GM18861 (cell line): ENCODE measurements around the gene TTLL11.

Source experiments
- ATAC-seq: cut with Tn5 transposase; IDR thresholded peaks from one replicate; pipeline ENCODE4 v1.9.1; 2021; ENCODE audit not compliant: unreplicated experiment

The TTLL11 gene

DNA sequence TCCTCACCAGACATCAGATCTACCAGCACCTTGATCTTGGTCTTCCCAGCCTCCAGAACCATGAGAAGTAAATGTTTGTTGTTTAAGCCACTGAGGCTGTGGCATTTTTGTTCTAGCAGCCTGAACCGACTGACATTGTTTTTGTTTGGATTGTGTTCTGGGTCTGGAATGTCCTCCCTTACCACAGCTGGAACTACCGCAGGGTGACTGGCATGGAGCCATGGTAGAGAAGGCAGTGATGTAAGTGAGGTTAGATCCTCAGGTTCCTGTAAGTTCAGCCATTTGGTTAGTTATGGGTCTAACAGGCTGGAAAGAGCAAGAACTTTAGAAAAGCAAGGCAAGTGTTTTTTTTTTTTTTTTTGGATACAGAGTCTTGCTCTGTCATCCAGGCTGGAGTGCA lies 232.4 kb downstream of the TTLL11 start:
- ATAC-seq = no peak

DNA sequence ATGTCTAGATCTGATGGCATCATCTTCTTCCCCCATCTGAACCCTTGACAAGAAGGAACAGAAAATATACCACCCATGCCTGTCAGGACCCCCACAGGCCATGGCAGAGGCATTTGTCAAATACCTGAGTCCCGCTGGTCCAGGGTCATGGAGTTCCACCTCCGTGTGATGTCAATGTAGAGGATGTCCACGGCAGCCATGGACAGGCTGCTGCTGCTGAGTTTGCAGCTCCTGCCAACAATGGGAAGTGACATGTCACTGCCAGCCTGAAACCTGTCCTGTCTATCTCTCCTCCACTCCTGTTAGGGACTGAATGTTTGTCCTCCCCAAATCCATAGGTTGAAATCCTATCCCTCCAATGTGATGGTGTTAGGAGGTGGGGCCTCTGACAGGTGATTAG lies 232.9 kb downstream of the TTLL11 start:
- ATAC-seq = no peak

DNA sequence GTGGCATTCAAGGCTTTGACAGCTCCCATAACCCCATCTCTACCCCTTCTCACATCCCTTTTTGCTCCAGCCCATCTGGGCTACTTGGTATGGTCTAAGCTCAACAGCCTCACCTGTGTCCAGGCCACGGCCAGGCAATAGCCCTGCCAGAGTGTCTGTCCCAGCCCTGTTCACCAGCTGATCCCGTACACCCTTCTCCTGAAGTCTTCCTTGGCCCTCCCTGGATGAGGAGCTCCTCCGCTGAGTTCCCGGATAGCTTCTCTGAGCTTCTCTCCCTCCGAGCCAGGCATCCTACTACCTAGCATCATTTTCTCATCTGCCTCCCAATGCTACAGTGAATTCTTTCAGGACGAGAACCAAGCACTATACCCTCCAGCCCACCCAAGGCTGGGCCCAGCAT lies 233.5 kb downstream of the TTLL11 start:
- ATAC-seq = no peak

DNA sequence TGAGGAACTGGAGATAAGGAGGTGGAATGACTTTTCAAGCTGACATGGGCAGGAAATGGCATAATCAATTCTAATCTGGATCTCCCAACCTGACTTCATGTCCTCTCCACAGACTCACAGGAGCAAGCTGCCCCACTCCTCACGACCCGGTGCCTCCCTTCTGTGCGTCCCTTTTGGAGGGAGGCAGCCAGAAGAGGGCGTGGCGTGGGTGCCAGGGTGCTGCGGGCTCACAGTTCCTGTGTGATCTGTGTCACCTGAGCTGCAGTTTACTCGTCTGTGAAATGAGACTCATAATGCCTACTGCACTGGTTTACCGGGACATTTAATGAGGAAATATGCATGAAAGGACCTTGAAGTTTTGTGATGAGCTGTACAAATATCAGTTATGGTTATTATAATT lies 234.3 kb downstream of the TTLL11 start:
- ATAC-seq = no peak

DNA sequence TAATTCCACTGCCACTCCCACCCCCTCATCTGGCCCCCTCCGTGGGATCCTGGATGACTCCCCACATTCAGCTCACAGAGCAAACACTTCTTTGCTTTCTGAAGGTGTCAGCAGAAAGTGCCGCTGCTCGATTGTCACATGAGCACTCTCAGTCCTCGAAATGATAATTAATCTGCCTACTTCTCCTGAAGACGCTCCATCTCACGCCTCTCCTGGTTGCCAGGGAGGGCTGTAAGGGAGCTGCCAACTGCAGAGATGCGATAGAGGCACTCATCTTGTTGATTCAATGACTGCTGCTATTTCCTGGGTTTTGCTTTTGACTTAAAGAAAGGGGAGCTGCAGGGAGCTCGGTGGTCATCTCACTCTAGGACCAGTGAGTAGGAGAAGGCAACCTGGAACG lies 235.2 kb downstream of the TTLL11 start:
- no peak for ATAC-seq

DNA sequence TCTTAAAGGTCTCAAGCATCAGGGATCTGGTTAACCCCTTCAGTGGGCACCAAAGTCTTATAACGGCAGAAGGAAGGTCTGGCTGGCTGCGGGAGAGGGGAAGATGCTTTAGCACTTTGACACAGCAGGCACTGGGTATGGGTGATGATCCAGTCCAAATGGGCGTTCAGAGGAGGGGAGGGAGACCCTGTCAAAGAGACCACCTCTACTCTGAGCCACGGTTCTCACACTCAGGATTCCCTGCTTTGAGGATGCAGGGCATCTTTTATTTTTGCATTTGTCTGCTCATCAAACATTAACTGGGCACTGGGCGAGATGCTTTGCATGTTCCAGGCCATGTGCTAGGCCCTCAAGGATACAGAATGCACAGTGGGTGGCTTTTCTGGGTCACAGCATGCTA lies 237.6 kb downstream of the TTLL11 start:
- no peak for ATAC-seq

DNA sequence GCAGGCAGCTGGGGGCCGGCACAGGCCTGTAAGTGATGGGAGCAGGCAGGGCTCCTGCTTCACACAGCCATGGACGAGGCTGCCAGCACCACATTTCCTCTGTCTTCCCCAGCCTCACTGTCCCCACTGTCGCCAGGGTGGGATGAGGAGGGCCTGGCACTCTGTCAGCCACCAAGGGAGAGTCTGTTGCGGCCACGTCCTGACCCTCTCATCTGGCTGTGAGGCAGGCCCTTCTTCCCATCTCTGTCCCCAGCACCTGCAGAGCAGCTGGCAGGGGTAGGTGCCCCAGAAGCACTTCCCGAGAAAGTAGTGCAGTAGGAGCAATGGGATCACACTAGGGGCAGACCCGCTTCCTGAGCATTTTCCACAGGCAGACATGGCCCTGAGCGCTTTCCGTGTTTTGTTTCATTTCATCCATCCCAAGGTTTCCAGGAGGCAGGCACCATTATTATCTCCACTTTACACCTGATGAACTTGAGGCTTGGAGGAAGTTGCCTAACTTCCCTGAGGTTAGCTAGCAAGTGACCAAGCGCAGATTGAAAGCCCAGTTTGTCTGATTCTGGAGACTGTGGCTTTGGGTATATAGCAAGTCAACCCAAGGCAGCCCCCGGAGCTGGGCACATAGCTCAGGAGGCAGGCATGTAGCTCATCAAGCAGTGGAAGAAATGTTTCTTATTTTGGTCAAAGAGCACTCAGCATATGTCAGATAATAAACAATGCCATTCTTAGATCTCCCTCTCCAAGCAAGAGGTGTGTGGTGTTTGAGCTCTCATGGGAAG lies 239.3 kb downstream of the TTLL11 start:
- ATAC-seq = no peak

DNA sequence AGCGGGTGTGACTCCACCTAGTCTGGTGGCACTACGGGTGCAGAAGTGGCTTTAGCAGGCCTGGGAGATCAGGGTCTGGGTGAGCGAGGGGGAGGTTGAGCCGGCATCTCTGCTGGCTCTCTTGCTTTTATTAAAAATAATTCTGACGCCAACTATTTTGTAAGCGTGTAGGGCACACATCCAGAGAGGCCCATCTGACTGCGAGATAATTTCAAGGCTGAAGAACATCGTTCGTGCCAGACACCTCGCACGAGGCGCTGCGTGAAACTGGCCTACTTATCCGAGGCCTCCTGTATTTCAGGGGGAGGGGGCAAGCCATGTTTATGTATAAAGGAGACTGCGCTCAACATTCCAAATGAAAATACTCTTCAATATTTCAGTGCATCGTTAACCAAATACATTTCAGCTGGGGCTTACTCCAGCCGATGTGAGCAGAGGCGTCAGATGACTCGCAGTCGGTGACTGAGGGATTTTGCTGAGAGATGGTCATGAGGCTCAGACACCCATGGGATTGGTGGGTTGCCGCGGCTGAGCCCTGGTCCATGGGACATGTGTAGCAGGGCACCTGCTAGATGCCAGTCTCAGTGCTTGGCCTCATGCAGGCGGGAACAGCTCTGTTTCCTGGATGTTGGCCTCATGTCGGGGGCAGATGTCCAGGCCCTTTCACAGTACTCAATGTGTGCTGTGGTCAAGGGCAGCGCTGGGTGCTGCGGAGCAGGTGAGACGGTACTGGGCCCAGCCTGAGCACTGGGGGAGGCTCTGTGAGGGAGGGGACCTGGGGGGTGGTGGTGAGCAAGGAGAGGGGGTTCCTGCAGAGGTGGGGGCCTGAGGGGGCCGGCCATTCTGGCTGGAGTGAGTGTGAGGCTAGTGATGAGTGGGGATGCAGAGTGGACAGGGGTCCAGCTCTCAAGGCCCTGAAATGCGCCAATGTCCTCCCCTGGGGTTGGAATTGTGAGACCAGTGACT lies 240.2 kb downstream of the TTLL11 start:
- no peak for ATAC-seq

DNA sequence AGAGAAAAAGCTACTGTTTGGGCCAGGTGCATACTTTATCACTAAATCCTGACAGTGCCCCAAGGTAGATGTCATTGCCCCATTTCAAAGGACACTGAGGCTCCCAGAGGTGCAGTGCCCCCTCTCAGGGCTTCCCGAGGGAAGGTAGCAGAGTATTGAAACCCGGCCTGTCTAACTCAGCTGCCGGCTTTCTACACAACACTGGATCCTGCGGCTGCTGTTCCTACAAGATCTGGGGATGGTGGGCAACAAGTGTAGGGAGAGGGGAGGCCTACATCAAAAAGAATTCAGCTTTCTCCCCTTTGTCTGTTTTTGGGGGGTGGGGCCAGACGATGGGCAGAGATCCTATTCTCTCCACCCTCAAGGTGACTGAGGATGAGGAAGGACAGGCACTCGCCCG lies 240.9 kb downstream of the TTLL11 start:
- ATAC-seq = no peak

DNA sequence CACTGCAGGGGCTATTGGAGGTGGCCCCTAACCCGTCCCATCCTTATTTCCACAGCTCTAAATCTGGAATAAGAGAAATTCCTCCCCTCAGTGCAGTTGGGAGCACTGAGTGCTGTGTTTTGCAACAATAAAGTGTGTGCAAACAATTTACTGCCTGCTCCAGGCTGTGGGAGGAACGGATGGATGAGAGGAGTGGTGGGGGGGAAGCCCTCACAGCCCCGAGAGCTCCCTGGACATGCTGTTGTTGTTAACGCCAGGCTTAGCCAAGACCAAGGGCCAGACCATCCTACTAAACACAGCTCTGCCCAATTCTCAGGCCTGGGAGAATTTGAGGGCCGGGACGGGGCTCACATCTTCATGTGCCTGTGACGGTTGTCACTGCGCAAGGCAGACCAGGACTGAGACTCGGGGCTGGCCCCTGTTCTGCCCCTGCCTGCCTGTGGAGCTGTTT lies 241.4 kb downstream of the TTLL11 start:
- no peak for ATAC-seq

DNA sequence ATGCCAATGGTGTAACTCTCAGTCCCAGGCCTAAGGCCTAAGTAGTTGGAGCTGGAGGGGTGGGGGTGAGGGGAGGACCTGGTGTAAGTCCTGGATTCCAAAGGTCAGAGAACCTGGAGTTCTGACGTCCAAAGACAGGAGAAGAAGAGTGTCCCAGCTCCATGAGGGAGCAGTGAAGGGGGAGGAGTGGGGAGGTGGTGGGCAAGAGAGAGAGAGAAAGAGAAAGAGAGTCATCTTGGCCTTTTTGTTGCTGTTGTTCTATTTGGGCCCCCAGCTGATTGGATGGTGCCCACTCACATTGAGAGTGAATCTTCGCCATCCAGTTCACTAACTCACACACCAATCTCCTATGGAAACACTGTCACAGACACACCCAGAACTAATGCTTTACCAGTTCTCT lies 242.7 kb downstream of the TTLL11 start:
- ATAC-seq = no peak

DNA sequence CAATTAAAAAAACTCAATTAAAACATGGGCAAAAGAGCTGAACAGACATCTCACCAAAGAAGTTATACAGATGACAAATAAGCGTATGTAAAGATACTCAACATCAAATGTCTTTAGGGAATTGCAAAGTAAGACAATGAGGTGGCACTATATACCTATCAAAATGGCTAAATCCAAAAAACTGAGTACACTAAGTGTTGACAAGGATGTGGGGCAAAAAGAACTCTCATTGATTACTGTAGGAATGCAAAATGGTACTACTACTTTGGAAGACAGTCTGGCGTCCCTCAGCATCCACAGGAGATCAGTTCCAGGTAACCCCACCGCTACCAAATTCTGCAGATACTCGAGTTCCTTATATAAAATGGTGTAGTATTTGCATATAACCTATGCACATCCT lies 243.6 kb downstream of the TTLL11 start:
- ATAC-seq = no peak

DNA sequence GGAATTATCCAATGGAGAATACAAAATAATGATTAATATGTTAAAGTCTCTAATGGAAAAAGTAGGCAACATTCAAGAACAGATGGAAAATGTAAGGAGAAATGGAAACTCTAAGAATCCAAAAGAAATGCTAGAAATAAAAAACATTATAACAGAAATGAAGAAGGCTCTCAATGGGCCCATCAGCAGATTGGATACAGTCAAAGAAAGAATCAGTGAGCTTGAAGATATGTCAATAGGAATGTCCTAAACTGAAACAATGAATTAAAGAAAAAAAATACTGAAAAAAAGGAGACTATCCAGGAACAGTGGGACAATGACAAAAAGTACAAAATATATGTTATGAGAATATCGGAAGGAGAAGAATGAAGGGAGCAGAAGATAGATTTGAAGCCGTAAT lies 248.5 kb downstream of the TTLL11 start:
- no peak for ATAC-seq

DNA sequence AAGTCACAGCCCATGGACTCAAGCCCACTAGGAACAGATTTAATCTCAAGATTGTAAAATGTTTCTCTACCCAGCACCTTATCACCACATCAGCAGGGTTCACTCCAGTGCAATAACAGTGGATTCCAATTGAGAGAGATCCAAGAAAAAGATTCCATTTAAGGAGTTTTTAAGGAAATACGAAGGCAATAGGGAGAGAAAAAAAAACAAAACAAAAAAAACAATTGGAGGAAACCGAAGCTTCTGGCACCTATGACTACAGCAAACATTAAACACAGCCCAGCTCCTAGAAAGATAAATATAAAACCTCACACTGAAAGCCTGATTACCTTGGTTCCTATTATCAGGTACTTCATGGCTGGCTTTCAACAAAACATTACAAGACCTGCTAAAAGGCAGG lies 249.0 kb downstream of the TTLL11 start:
- no peak for ATAC-seq

DNA sequence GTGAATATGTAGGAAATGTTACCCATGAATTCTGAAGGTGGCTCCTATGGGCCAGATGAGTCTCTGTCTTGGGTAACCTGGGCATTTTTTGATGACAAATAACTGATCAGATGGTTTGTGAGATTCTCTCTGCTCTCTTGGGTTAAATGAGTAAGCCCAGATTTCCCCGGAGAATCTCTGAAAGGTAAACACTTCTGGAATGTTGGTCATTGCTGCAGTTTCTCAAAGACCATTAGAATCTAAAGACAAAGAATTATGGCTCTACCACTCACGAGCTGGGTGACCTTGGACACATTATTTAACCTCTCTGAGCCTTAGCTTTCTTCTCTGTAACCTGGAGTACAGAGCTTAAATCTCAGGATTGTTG lies 250.5 kb downstream of the TTLL11 start:
- ATAC-seq = no peak

DNA sequence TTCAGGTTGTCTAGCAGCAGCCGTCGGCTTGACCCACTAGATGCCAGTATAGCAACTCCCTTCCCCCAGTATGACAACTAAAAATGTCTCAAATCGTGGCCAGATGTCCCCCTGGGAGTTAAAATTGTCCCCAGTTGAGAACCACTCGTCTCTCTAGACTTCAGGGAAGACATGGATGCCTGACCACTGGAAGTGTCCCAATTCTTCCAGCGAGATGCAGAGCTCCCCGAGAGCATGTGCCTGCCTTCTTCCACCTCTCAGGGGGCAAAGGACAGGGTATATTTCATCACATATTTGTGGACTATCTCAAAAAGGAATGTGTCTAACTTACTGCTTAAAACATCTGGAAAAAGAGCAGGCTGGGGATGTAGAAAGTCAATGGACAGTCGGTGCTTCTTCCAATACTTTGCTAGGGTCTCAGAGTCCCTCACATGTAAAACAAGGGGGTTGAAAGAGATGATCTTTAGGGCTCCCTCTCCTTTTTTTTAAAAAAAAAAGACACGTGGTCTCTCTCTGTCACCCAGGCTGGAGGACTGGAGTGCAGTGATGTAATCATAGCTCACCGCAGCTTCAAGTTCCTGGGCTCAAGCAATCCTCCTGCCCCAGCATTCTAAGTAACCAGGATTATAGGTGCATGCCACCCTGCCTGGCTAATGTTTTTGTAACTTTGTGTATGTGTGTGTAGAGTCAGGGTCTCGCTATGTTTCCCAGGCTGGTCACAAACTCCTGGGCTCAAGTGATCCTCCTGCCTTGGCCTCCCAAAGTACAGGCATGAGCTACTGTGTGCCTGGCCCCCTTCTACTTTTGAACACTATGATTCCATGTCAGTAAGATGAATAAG lies 251.1 kb downstream of the TTLL11 start:
- ATAC-seq = no peak

DNA sequence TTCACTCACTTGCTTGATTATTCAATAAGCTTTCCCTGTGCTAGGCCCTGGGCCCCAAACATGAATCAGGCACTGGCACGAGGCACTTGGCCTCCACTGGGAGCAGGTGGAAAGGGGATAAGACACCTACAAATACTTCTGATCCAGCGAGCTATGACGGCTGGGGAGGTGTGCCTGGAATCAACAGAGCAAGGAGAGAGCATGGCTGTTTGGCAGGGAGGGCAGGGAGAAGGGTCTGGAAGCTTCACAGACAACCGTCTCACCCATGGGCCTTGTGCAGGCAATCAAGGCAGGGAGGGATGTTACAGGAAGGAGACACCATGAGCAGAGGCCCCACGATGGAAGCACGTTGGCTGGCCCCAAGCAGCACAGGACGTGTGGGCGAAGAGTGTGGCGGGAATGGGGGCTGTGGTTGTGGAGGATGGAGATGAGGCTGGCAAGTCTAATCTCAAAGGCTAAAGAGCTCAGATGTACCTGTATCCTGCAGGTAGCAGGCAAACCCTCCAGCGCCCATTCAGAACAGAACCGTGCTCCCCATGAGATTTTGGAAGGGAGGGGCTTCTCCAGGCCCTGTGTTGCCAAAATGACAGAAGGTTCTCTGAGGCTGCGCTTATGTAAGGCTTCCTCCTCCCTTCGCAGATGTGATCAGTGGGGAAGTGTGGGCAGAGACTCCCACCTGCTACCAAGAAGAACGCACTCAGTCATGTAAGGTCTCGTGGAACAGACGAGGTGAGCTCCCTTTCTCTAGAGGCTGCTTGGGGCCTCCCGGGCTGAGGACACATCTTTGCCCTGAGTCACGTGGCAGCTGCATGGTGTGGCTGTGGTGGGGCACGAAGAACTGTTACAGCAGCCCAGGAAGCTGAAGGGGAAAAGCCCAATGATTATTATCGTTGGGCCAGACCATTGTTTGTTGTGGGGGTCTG lies 252.0 kb downstream of the TTLL11 start:
- no peak for ATAC-seq

DNA sequence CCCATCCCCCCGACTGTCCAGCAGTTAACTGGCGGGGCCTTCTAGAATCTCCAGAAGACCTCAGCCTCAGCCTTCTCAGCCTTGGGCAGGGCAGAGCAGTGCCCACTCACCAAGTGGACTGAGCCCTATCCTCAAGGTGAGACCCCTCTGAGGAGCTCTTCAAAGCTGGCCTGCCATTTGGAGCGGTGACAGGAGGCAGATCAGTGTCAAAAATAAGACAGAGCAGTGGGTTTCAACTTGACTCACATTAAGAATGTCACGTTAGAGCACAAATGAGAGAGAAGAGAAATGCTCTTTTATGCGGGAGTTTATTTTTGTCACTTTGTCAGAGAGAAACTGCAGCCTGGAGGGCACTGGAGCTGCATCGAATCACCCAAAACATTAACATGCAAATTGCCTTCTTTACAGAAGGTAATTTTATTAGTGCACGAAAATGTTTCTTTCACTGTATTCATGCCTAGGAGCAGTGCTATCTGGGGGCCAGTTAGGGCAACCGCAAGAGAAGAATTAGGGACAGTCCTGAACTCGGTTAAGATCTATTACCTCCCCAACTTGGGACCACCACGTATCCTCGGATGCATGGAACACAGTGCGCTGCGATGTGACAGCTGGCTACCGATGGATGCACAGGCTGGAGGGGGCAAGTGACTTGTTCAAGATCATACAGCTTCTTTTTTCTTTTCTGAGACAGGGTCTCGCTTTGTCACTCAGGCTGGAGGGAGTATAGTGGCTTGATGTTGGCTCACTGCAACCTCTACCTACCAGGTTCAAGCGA lies 253.2 kb downstream of the TTLL11 start:
- ATAC-seq = no peak
